Body of pancreas (tissue), 4 donors: ENCODE measurements around the gene NECAB3.

Source experiments
- CTCF ChIP-seq, 7 experiments: fragments of 450-650 bp in 4 of 7; fragments of 200-600 bp in 3 of 7; sonication (generic) in 3 of 7; IDR thresholded peaks; one replicate each; pipeline ENCODE4 v1.5.1; 2016 to 2019; ENCODE audit warnings: antibody characterized with exemption in 7 of 7
- POLR2A ChIP-seq, 3 donors: fragments of 450-650 bp; IDR thresholded peaks; one replicate each; pipeline ENCODE4 v1.6.1; 2016; ENCODE audit warnings: antibody characterized with exemption in 3 of 3, mild to moderate bottlenecking in 2 of 3

GRCh38 chr20:33664762-33665144 is 9.5 kb downstream of the NECAB3 start:
- no peak for TF ChIP-seq CTCF (IDR thresholded peaks at IDR 0.05)
- TF ChIP-seq POLR2A (IDR thresholded peaks at IDR 0.05) = no peak
